Gastroesophageal sphincter (tissue), 4 donors: ENCODE data around the gene PTPRK. TPM values are rescaled to one million over a fixed set of nuclear protein-coding genes. Genes with fewer than 3 reads are reported as not detected.

Experiments used
- ATAC-seq: fragments of 150-250 bp; one replicate; pipeline ENCODE4 v1.9.1; 2016; ENCODE audit warnings: mild to moderate bottlenecking, moderate library complexity
- H3K27ac ChIP-seq, 4 donors: fragments of 200-600 bp; sonication (generic) in 3 of 4; 1 replicate in 3 of 4; 2 replicates in 1 of 4; pipeline ENCODE4 v1.5.1; 2016 to 2019
- H3K27me3 ChIP-seq: fragments of 200-600 bp; sonication (generic); one replicate; pipeline ENCODE4 v1.5.1; 2019
- H3K36me3 ChIP-seq, 2 donors: fragments of 200-600 bp; sonication (generic); one replicate each; pipeline ENCODE4 v1.5.1; 2019; ENCODE audit warnings: control low read depth in 1 of 2
- H3K4me1 ChIP-seq, 3 donors: fragments of 200-600 bp; sonication (generic); 1 replicate in 2 of 3; 2 replicates in 1 of 3; pipeline ENCODE4 v1.5.1; 2016 to 2019; ENCODE audit warnings: control low read depth in 2 of 3
- H3K4me3 ChIP-seq, 2 donors: fragments of 200-600 bp; sonication (generic); one replicate each; pipeline ENCODE4 v1.5.1; 2019; ENCODE audit warnings: mild to moderate bottlenecking in 1 of 2, moderate library complexity in 1 of 2
- H3K9me3 ChIP-seq, 3 donors: fragments of 200-600 bp; sonication (generic); one replicate each; pipeline ENCODE4 v1.5.1; 2017 to 2019; ENCODE audit warnings: control low read depth in 2 of 3
- EP300 ChIP-seq: sonication (generic); formaldehyde crosslinking; IDR thresholded peaks from one replicate; pipeline ENCODE4 v1.6.1; 2017; ENCODE audit warnings: antibody characterized with exemption, mild to moderate bottlenecking
- POLR2A ChIP-seq, 2 donors: fragments of 450-650 bp; IDR thresholded peaks; one replicate each; pipeline ENCODE4 v1.6.1; 2017; ENCODE audit warnings: antibody characterized with exemption in 2 of 2, mild to moderate bottlenecking in 2 of 2, moderate library complexity in 1 of 2
- POLR2AphosphoS5 ChIP-seq: sonication (generic); formaldehyde crosslinking; IDR thresholded peaks from one replicate; pipeline ENCODE4 v1.6.1; 2017; ENCODE audit warnings: antibody characterized with exemption
- WGBS, 2 donors: methylation state at CpG; one replicate each; pipeline ENCODE4 v1.1.5; 2018; ENCODE audit warnings: low coverage in 1 of 2; 5-methylcytosine and 5-hydroxymethylcytosine counted together
- total RNA-seq, 4 donors: library from RNA; depleted of rRNA; stranded (reverse); fragments of >200 nt; gene quantifications; one replicate each; pipeline ENCODE4 v1.1.0, GENCODE V29; 2016
- TF ChIP-seq, protein P1 (sequence below), 4 experiments: fragments of 200-600 bp in 2 of 4; fragments of 450-650 bp in 2 of 4; sonication (generic) in 1 of 4; IDR thresholded peaks; one replicate each; pipeline ENCODE4 v1.5.1; 2017 to 2019; ENCODE audit warnings: antibody characterized with exemption in 4 of 4, mild to moderate bottlenecking in 2 of 4, moderate library complexity in 2 of 4

The PTPRK gene
- total RNA-seq, 4 donors from 2014 or later, result 42.0 to 47.6 (median 45.8) TPM

DNA sequence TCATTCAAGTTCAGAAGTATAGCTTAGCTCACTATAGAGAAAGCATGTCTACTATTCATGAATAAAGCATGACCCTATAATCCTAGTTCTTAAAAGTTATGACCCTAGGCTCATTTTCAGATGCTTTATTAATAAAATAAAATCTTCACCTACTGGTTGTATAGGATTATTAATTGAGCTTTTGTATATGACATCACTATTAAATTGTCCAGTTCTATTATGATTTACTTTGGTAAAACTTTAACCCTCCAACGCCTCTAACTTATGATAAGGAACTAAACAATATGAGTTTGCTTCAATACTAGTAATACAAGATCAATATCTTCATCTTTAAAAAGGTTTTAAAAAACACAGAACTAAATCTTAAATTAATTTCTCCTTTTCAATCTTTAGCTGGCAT lies 356.1 kb downstream of the PTPRK start:
- Histone ChIP-seq H3K4me3 (no peak overlapping the region), H3K27me3 (no peaks in the 10 kb centered on the region), H3K27ac (no peak overlapping the region), H3K4me1 (peaks cover 0 to 24% (median 0%) of the 10 kb centered on the region in 3 donors), H3K9me3 (no peaks in the 10 kb centered on the region), H3K36me3 (no peaks in the 10 kb centered on the region)
- TF ChIP-seq, protein P1, sequence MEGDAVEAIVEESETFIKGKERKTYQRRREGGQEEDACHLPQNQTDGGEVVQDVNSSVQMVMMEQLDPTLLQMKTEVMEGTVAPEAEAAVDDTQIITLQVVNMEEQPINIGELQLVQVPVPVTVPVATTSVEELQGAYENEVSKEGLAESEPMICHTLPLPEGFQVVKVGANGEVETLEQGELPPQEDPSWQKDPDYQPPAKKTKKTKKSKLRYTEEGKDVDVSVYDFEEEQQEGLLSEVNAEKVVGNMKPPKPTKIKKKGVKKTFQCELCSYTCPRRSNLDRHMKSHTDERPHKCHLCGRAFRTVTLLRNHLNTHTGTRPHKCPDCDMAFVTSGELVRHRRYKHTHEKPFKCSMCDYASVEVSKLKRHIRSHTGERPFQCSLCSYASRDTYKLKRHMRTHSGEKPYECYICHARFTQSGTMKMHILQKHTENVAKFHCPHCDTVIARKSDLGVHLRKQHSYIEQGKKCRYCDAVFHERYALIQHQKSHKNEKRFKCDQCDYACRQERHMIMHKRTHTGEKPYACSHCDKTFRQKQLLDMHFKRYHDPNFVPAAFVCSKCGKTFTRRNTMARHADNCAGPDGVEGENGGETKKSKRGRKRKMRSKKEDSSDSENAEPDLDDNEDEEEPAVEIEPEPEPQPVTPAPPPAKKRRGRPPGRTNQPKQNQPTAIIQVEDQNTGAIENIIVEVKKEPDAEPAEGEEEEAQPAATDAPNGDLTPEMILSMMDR (IDR thresholded peaks at IDR 0.05), result no peak
- no peak for TF ChIP-seq POLR2AphosphoS5
- no peak for TF ChIP-seq POLR2A (IDR thresholded peaks at IDR 0.05)
- TF ChIP-seq EP300, result no peak
- WGBS, 2 donors, result 91 to 100% methylated on average over 1 of the region's 1 CpG
- ATAC-seq, result no peak

DNA sequence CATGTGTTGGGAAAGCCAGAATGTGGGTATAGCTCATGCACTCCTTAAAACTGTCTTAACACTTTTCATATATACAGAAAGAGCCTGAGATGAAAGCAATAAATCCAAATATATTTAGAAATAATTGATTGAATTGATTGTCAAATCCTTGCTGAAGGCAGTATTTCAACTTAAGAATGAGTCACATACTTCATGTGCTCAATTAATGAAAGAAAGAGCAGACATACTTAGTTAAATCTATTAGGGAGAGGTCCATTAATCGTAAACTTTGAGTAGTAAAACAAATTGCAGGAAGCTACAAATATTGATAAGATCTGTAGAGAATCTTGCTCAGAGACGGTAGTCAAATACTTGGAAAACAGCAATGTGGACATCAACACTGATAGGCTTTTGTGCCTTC lies 358.0 kb downstream of the PTPRK start:
- H3K27me3 ChIP-seq, result no peaks in the 10 kb centered on the region
- peaks cover 0 to 15% (median 0%) of the 10 kb centered on the region in 3 donors for H3K4me1 ChIP-seq
- no peaks in the 10 kb centered on the region for H3K9me3 ChIP-seq
- H3K27ac ChIP-seq, result no peak overlapping the region
- WGBS, 2 donors, result 88 to 97% methylated on average over 2 of the region's 2 CpGs
- ATAC-seq, result no peak
- no peak overlapping the region for H3K4me3 ChIP-seq
- TF ChIP-seq, protein P1 (IDR thresholded peaks at IDR 0.05), result no peak
- TF ChIP-seq EP300 (no peak), POLR2AphosphoS5 (no peak)
- no peaks in the 10 kb centered on the region for H3K36me3 ChIP-seq

DNA sequence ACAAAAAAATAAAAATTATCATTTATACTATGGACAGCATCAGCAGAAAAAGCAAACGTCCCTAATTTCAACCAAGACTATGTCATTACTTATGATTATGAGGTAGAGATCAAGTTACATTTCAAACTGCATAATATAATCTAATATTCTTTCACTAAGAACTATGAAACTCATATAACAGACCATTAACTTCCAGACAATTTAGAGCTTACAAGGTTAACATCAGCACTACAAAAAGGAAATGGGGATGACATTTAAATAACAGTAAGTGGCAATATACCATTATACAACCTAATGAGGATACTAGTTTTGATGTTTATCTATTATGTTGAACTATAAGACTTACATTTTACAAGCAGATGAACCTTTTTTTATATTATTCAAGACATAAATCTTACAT lies 358.6 kb downstream of the PTPRK start:
- TF ChIP-seq EP300 (no peak), POLR2AphosphoS5 (no peak), POLR2A (IDR thresholded peaks at IDR 0.05) (no peak)
- TF ChIP-seq, protein P1 (IDR thresholded peaks at IDR 0.05), result no peak

DNA sequence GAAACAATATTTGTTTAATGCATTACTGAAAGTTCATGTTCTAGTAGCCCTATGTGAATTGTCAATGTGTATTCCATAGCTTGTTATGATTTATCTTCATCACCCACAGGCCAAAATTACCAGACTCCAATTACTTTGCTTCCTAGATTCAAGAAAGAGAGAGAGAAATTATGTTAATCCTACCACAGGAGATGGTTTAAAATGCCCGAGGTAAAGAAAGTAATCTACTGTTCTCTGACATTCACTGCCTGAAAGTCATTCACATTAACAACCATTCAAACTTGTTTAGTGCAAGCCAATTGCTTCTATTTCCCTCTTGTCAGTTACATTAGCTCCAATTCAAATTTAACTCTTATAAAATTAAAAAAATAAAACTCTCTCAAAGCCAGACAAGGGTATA lies 359.1 kb downstream of the PTPRK start:
- ATAC-seq, result no peak
- no peaks in the 10 kb centered on the region for H3K36me3 ChIP-seq
- no peak overlapping the region for H3K27ac ChIP-seq
- no peaks in the 10 kb centered on the region for H3K27me3 ChIP-seq
- TF ChIP-seq POLR2AphosphoS5 (no peak), EP300 (no peak), POLR2A (IDR thresholded peaks at IDR 0.05) (no peak)
- TF ChIP-seq, protein P1 (IDR thresholded peaks at IDR 0.05), result no peak
- no peaks in the 10 kb centered on the region for H3K9me3 ChIP-seq
- WGBS, 2 donors, result 56 to 88% methylated on average over 1 of the region's 1 CpG
- no peak overlapping the region for H3K4me3 ChIP-seq
- peaks cover 0 to 4% (median 0%) of the 10 kb centered on the region in 3 donors for H3K4me1 ChIP-seq

More for the DNA sequence above, 358.6 kb downstream of the PTPRK start:
- Histone ChIP-seq H3K4me3 (no peak overlapping the region), H3K27ac (no peak overlapping the region), H3K36me3 (no peaks in the 10 kb centered on the region), H3K9me3 (no peaks in the 10 kb centered on the region), H3K27me3 (no peaks in the 10 kb centered on the region), H3K4me1 (peaks cover 0 to 9% (median 0%) of the 10 kb centered on the region in 3 donors)
- no peak for ATAC-seq
- WGBS, 2 donors, result 59 to 80% methylated on average over 1 of the region's 1 CpG

DNA sequence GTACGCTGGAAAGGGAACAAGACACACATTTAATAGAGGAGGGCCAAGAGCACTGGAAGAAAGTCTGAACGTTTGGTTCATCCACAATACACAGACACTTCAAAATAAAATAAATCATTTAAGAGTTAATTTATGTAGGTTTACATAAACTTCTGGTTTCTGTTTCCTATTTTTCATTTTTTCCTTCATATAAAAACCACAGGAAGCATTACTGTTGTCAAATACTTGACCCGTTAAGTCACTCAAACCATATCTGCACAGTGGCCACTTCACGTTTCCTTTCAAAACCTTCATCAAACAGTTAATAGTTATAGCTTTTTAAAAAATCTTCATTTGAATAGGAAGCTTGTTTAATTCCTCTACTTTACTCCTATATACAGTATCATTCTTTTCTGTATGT lies 361.9 kb downstream of the PTPRK start:
- H3K27ac ChIP-seq, result no peak overlapping the region
- H3K9me3 ChIP-seq, result no peaks in the 10 kb centered on the region
- TF ChIP-seq, protein P1 (IDR thresholded peaks at IDR 0.05), result no peak
- TF ChIP-seq POLR2A (IDR thresholded peaks at IDR 0.05) (no peak), POLR2AphosphoS5 (no peak), EP300 (no peak)
- no peak overlapping the region for H3K4me3 ChIP-seq
- H3K4me1 ChIP-seq, result no peaks in the 10 kb centered on the region
- 75 to 76% methylated on average over 4 of the region's 4 CpGs for WGBS, 2 donors
- no peaks in the 10 kb centered on the region for H3K27me3 ChIP-seq
- no peak for ATAC-seq
- H3K36me3 ChIP-seq, result no peaks in the 10 kb centered on the region
